ENCODE data around the gene SENP6. TPM values are rescaled to one million over a fixed set of nuclear protein-coding genes. Genes with fewer than 3 reads are reported as not detected.

The SENP6 gene
- total and polyA plus RNA-seq, 2 donors (not counting 1 experiment from before 2014, with no cell fraction given): 30.8 to 161 TPM

GRCh38 chr6:75757295-75757694 lies 155.6 kb downstream of the SENP6 start:
- no peak for DNase-seq
- WGBS (ENCODE audit: insufficient coverage): 100% methylated on average over 2 of the region's 3 CpGs
- ChIA-PET POLR2A (no interaction called here), CTCF (no interaction called here)
- Histone ChIP-seq H3K4me3 (ENCODE audit: control extremely low read depth in 1 of 5, extremely low read depth in 1 of 5, insufficient read depth in 1 of 5, low read depth in 2 of 5, low read length in 4 of 5) (no peak overlapping the region), H3K27me3 (replicated peaks in 1 of 4; ENCODE audit: control extremely low read depth in 1 of 4, control insufficient read depth in 3 of 4, insufficient read depth in 4 of 4, low read length in 3 of 4) (peaks cover 0 to 41% (median 27%) of the 10 kb centered on the region in 4 experiments), H3K4me2 (replicated peaks; ENCODE audit: low read depth, low read length, poor library complexity, severe bottlenecking) (no peak overlapping the region), H2AFZ (ENCODE audit: insufficient read depth, low read depth, low read length, poor library complexity, severe bottlenecking) (no peak overlapping the region), H3K27ac (ENCODE audit: low read length in 2 of 2) (no peak overlapping the region), H3K36me3 (replicated peaks in 1 of 2; ENCODE audit: control extremely low read depth in 1 of 2, control insufficient read depth in 1 of 2, extremely low read depth in 1 of 2, insufficient read depth in 2 of 2, low read length in 1 of 2) (no peaks in the 10 kb centered on the region), H4K20me1 (ENCODE audit: control insufficient read depth, insufficient read depth, low read length, poor library complexity, severe bottlenecking) (no peaks in the 10 kb centered on the region), H3K4me1 (ENCODE audit: control insufficient read depth in 2 of 2, insufficient read depth in 2 of 2, low read length in 2 of 2) (no peaks in the 10 kb centered on the region), H3K9ac (ENCODE audit: low read length) (no peak overlapping the region), H3K79me2 (ENCODE audit: control insufficient read depth, insufficient read depth, low read length) (no peaks in the 10 kb centered on the region), H3K9me3 (ENCODE audit: control extremely low read depth in 1 of 3, control insufficient read depth in 2 of 3, insufficient read depth in 1 of 3, low read length in 2 of 3) (peaks cover 0 to 7% (median 0%) of the 10 kb centered on the region in 3 donors)
- no peak for TF ChIP-seq EZH2 (IDR thresholded peaks at IDR 0.05; ENCODE audit: borderline replicate concordance, insufficient read depth, low read depth, low read length, poor library complexity, severe bottlenecking)
- Mint-ChIP-seq H3K27ac (no peak overlapping the region), H3K9me3 (ENCODE audit: insufficient read depth) (no peaks in the 10 kb centered on the region), H3K27me3 (peaks cover 66% of the 10 kb centered on the region), H3K4me3 (no peak overlapping the region), H3K4me1 (no peaks in the 10 kb centered on the region)
- intact Hi-C loops (cut with micrococcal nuclease): no loop called here
- no peak for ATAC-seq (ENCODE audit: low read depth)

GRCh38 chr6:75758061-75758460 lies 156.4 kb downstream of the SENP6 start:
- TF ChIP-seq CTCF (IDR thresholded peaks at IDR 0.05) (no peak), EZH2 (IDR thresholded peaks at IDR 0.05; ENCODE audit: borderline replicate concordance, insufficient read depth, low read depth, low read length, poor library complexity, severe bottlenecking) (no peak)
- Histone ChIP-seq H3K4me2 (replicated peaks; ENCODE audit: low read depth, low read length, poor library complexity, severe bottlenecking) (no peak overlapping the region), H4K20me1 (ENCODE audit: control insufficient read depth, insufficient read depth, low read length, poor library complexity, severe bottlenecking) (no peaks in the 10 kb centered on the region), H3K9me3 (ENCODE audit: control extremely low read depth in 1 of 3, control insufficient read depth in 2 of 3, insufficient read depth in 1 of 3, low read length in 2 of 3) (peaks cover 0 to 7% (median 0%) of the 10 kb centered on the region in 3 donors), H3K4me1 (ENCODE audit: control insufficient read depth in 2 of 2, insufficient read depth in 2 of 2, low read length in 2 of 2) (no peaks in the 10 kb centered on the region), H3K79me2 (ENCODE audit: control insufficient read depth, insufficient read depth, low read length) (no peaks in the 10 kb centered on the region), H3K9ac (ENCODE audit: low read length) (no peak overlapping the region), H3K4me3 (ENCODE audit: control extremely low read depth in 1 of 5, extremely low read depth in 1 of 5, insufficient read depth in 1 of 5, low read depth in 2 of 5, low read length in 4 of 5) (no peak overlapping the region), H3K27me3 (replicated peaks in 1 of 4; ENCODE audit: control extremely low read depth in 1 of 4, control insufficient read depth in 3 of 4, insufficient read depth in 4 of 4, low read length in 3 of 4) (peaks cover 0 to 34% (median 28%) of the 10 kb centered on the region in 4 experiments), H3K36me3 (replicated peaks in 1 of 2; ENCODE audit: control extremely low read depth in 1 of 2, control insufficient read depth in 1 of 2, extremely low read depth in 1 of 2, insufficient read depth in 2 of 2, low read length in 1 of 2) (no peaks in the 10 kb centered on the region), H3K27ac (ENCODE audit: low read length in 2 of 2) (no peak overlapping the region), H2AFZ (ENCODE audit: insufficient read depth, low read depth, low read length, poor library complexity, severe bottlenecking) (no peak overlapping the region)
- ChIA-PET POLR2A (no interaction called here), CTCF (no interaction called here)
- WGBS (ENCODE audit: insufficient coverage): 100% methylated on average over 1 of the region's 5 CpGs
- no peaks in the 10 kb centered on the region for H3K9me3 Mint-ChIP-seq (ENCODE audit: insufficient read depth)
- no peaks in the 10 kb centered on the region for H3K4me1 Mint-ChIP-seq
- ATAC-seq (ENCODE audit: low read depth): no peak
- intact Hi-C loops (cut with micrococcal nuclease): no loop called here
- H3K27ac Mint-ChIP-seq: no peak overlapping the region
- H3K27me3 Mint-ChIP-seq: peaks cover 61% of the 10 kb centered on the region
- no peak overlapping the region for H3K4me3 Mint-ChIP-seq
- no peak for DNase-seq

Measured in B cell (primary cell).